Measurements from ENCODE around the gene NAPG. TPM values are rescaled to one million over a fixed set of nuclear protein-coding genes. Genes with fewer than 3 reads are reported as not detected.
A peak's percentile ranks its signal among the peaks of the same experiment; 100 is the strongest.

The NAPG gene
- total RNA-seq, 1 donor from 2014 or later = 29.1 TPM

- Histone ChIP-seq H3K4me1 (peaks cover 4% of the 10 kb centered on the region), H3K27me3 (no peaks in the 10 kb centered on the region), H3K4me3 (no peak overlapping the region), H3K9me3 (no peaks in the 10 kb centered on the region), H3K36me3 (peaks cover 11% of the 10 kb centered on the region), H3K27ac (no peak overlapping the region)
- ATAC-seq (no peak), DNase-seq (no peak)
- TF ChIP-seq CTCF (IDR thresholded peaks at IDR 0.05) = no peak
- intact Hi-C loops (cut with DNase I) = no loop called here
Measured at GRCh38 chr18:10488017-10488416, 37.8 kb upstream of the NAPG start.

- no peaks in the 10 kb centered on the region for H3K4me1 ChIP-seq
- peaks cover 9% of the 10 kb centered on the region for H3K36me3 ChIP-seq
- ATAC-seq = peak; percentile 71
- peak; percentile 10 for TF ChIP-seq CTCF (IDR thresholded peaks at IDR 0.05)
- no peaks in the 10 kb centered on the region for H3K9me3 ChIP-seq
- no peak overlapping the region for H3K27ac ChIP-seq
- H3K27me3 ChIP-seq = no peaks in the 10 kb centered on the region
- intact Hi-C loops (cut with DNase I) = no loop called here
- DNase-seq = no peak
- H3K4me3 ChIP-seq = no peak overlapping the region
Measured at GRCh38 chr18:10490401-10491165, 35.2 kb upstream of the NAPG start.

- no peak for TF ChIP-seq CTCF (IDR thresholded peaks at IDR 0.05)
- intact Hi-C loops (cut with DNase I) = no loop called here
- Histone ChIP-seq H3K4me1 (no peaks in the 10 kb centered on the region), H3K36me3 (no peaks in the 10 kb centered on the region), H3K27me3 (no peaks in the 10 kb centered on the region), H3K4me3 (no peak overlapping the region), H3K9me3 (no peaks in the 10 kb centered on the region), H3K27ac (no peak overlapping the region)
- DNase-seq = no peak
- no peak for ATAC-seq
Measured at GRCh38 chr18:10495936-10496335, 29.9 kb upstream of the NAPG start.

GRCh38 chr18:10497206-10497749 is 28.5 kb upstream of the NAPG start:
- TF ChIP-seq CTCF (IDR thresholded peaks at IDR 0.05) = no peak
- H3K27me3 ChIP-seq = no peaks in the 10 kb centered on the region
- H3K36me3 ChIP-seq = no peaks in the 10 kb centered on the region
- DNase-seq (no peak), ATAC-seq (no peak)
- intact Hi-C loops (cut with DNase I) = no loop called here
- no peaks in the 10 kb centered on the region for H3K9me3 ChIP-seq
- no peak overlapping the region for H3K27ac ChIP-seq
- H3K4me1 ChIP-seq = no peaks in the 10 kb centered on the region
- H3K4me3 ChIP-seq = no peak overlapping the region

- H3K9me3 ChIP-seq = no peaks in the 10 kb centered on the region
- H3K36me3 ChIP-seq = no peaks in the 10 kb centered on the region
- peak; percentile 76 for ATAC-seq
- H3K27ac ChIP-seq = no peak overlapping the region
- no peak for TF ChIP-seq CTCF (IDR thresholded peaks at IDR 0.05)
- H3K27me3 ChIP-seq = no peaks in the 10 kb centered on the region
- no peaks in the 10 kb centered on the region for H3K4me1 ChIP-seq
- intact Hi-C loops (cut with DNase I) = no loop called here
- no peak for DNase-seq
- H3K4me3 ChIP-seq = no peak overlapping the region
Measured at GRCh38 chr18:10499230-10499629, 26.6 kb upstream of the NAPG start.

Measured in upper lobe of right lung (tissue), 1 donor.